GM19328 (cell line): Measurements from ENCODE around the gene TTLL5.

Experiments used
- ATAC-seq: cut with Tn5 transposase; IDR thresholded peaks from one replicate; pipeline ENCODE4 v1.9.1; 2021; ENCODE audit warnings: mild to moderate bottlenecking, moderate library complexity; ENCODE audit not compliant: unreplicated experiment

Gene TTLL5

GRCh38 chr14:75734854-75735253 lies 73.8 kb downstream of the TTLL5 start:
- no peak for ATAC-seq

GRCh38 chr14:75736845-75737485 lies 75.9 kb downstream of the TTLL5 start:
- ATAC-seq: no peak

GRCh38 chr14:75738192-75738591 lies 77.1 kb downstream of the TTLL5 start:
- no peak for ATAC-seq

GRCh38 chr14:75742867-75743266 lies 81.8 kb downstream of the TTLL5 start:
- no peak for ATAC-seq

GRCh38 chr14:75747899-75748298 lies 86.9 kb downstream of the TTLL5 start:
- no peak for ATAC-seq

GRCh38 chr14:75748336-75748735 lies 87.3 kb downstream of the TTLL5 start:
- ATAC-seq: no peak

- ATAC-seq: no peak
Observed at GRCh38 chr14:75751296-75751695, 90.2 kb downstream of the TTLL5 start.

- ATAC-seq: no peak
Observed at GRCh38 chr14:75752086-75752485, 91.0 kb downstream of the TTLL5 start.

- ATAC-seq: no peak
Observed at GRCh38 chr14:75752907-75753594, 92.0 kb downstream of the TTLL5 start.

- no peak for ATAC-seq
Observed at GRCh38 chr14:75753696-75754095, 92.7 kb downstream of the TTLL5 start.

- ATAC-seq: no peak
Observed at GRCh38 chr14:75757644-75758402, 96.8 kb downstream of the TTLL5 start.

- no peak for ATAC-seq
Observed at GRCh38 chr14:75764020-75764419, 103.0 kb downstream of the TTLL5 start.

GRCh38 chr14:75769047-75769685 lies 108.1 kb downstream of the TTLL5 start:
- ATAC-seq: no peak

- ATAC-seq: no peak
Observed at GRCh38 chr14:75770635-75771034, 109.6 kb downstream of the TTLL5 start.

GRCh38 chr14:75771595-75771994 lies 110.5 kb downstream of the TTLL5 start:
- ATAC-seq: no peak

GRCh38 chr14:75773046-75773445 lies 112.0 kb downstream of the TTLL5 start:
- ATAC-seq: no peak

- ATAC-seq: no peak
Observed at GRCh38 chr14:75781096-75781495, 120.0 kb downstream of the TTLL5 start.

- no peak for ATAC-seq
Observed at GRCh38 chr14:75783184-75783583, 122.1 kb downstream of the TTLL5 start.

- ATAC-seq: no peak
Observed at GRCh38 chr14:75783602-75784313, 122.7 kb downstream of the TTLL5 start.

- ATAC-seq: no peak
Observed at GRCh38 chr14:75784314-75784686, 123.3 kb downstream of the TTLL5 start.

- no peak for ATAC-seq
Observed at GRCh38 chr14:75793806-75794205, 132.8 kb downstream of the TTLL5 start.
